OCI-LY1 (cell line): Measurements from ENCODE around the gene SASS6.

Experiments
- H2AFZ ChIP-seq: fragments of 200-600 bp; sonication (generic), shearing (Covaris generic); 2 replicates; pipeline ENCODE4 v1.6.0; 2014; ENCODE audit warnings: antibody characterized with exemption, mild to moderate bottlenecking, low read length
- H3F3A ChIP-seq: fragments of 200-600 bp; sonication (generic), shearing (Covaris generic); 2 replicates; pipeline ENCODE4 v1.6.0; 2014; ENCODE audit warnings: mild to moderate bottlenecking, antibody characterized with exemption, low read length, moderate library complexity; ENCODE audit not compliant: insufficient read depth
- H3K27ac ChIP-seq: fragments of 200-600 bp; sonication (generic); 2 replicates; pipeline ENCODE4 v1.5.1; 2014; ENCODE audit warnings: low read length, mixed run types, mild to moderate bottlenecking, low read depth; ENCODE audit not compliant: poor library complexity, severe bottlenecking
- H3K27me3 ChIP-seq: fragments of 200-600 bp; sonication (generic); 2 replicates; pipeline ENCODE4 v1.6.0; 2014; ENCODE audit warnings: antibody characterized with exemption, mild to moderate bottlenecking, low read length, moderate library complexity; ENCODE audit not compliant: insufficient read depth
- H3K36me3 ChIP-seq: fragments of 200-600 bp; sonication (generic); 2 replicates; pipeline ENCODE4 v1.6.1; 2014; ENCODE audit warnings: mild to moderate bottlenecking, antibody characterized with exemption, low read length, moderate library complexity, mixed read lengths; ENCODE audit not compliant: insufficient read depth
- H3K4me1 ChIP-seq: fragments of 200-600 bp; sonication (generic); 2 replicates; pipeline ENCODE4 v1.5.1; 2014; ENCODE audit warnings: mild to moderate bottlenecking, low read length, moderate library complexity; ENCODE audit not compliant: insufficient read depth, severe bottlenecking
- H3K4me2 ChIP-seq: fragments of 200-600 bp; sonication (generic), shearing (Covaris generic); 2 replicates; pipeline ENCODE4 v1.6.1; 2014; ENCODE audit warnings: low read length
- H3K4me3 ChIP-seq: fragments of 200-600 bp; sonication (generic); 2 replicates; pipeline ENCODE4 v1.5.1; 2014; ENCODE audit warnings: low read length, low read depth, mild to moderate bottlenecking, mixed read lengths; ENCODE audit not compliant: poor library complexity, severe bottlenecking
- H3K79me2 ChIP-seq: fragments of 200-600 bp; shearing (Covaris generic); 2 replicates; pipeline ENCODE4 v1.6.1; 2016; ENCODE audit warnings: mixed run types, low read length, mixed read lengths; ENCODE audit not compliant: insufficient read depth
- H3K9ac ChIP-seq: fragments of 200-600 bp; sonication (generic), shearing (Covaris generic); 2 replicates; pipeline ENCODE4 v1.6.1; 2014; ENCODE audit warnings: mild to moderate bottlenecking, low read length, mixed read lengths
- H3K9me2 ChIP-seq: fragments of 200-600 bp; sonication (generic), shearing (Covaris generic); 2 replicates; pipeline ENCODE4 v1.6.1; 2014; ENCODE audit warnings: low read depth, mild to moderate bottlenecking, low read length, mixed read lengths
- H3K9me3 ChIP-seq: fragments of 200-600 bp; shearing (Covaris generic); 2 replicates; pipeline ENCODE4 v1.6.1; 2014; ENCODE audit warnings: low read length, mixed read lengths
- H4K20me1 ChIP-seq: fragments of 200-600 bp; sonication (generic), shearing (Covaris generic); 2 replicates; pipeline ENCODE4 v1.6.0; 2016; ENCODE audit warnings: mild to moderate bottlenecking, low read length; ENCODE audit not compliant: insufficient read depth
- CTCF ChIP-seq: fragments of 200-600 bp; sonication (generic), shearing (Covaris generic); IDR thresholded peaks from 2 replicates; pipeline ENCODE4 v1.5.1; 2017; ENCODE audit warnings: mild to moderate bottlenecking, antibody characterized with exemption, low read length, moderate library complexity, mixed read lengths
- EZH2 ChIP-seq: fragments of 200-600 bp; sonication (generic), shearing (Covaris generic); IDR thresholded peaks from 2 replicates; pipeline ENCODE4 v1.8.0; 2017; ENCODE audit warnings: borderline replicate concordance, mixed run types, mild to moderate bottlenecking, antibody characterized with exemption, low read length, moderate library complexity, mixed read lengths

SASS6 gene

GRCh38 chr1:100142343-100142742, 9.6 kb upstream of the SASS6 start:
- no peak overlapping the region for H2AFZ ChIP-seq
- no peaks in the 10 kb centered on the region for H3K4me1 ChIP-seq
- no peaks in the 10 kb centered on the region for H3K9me2 ChIP-seq
- no peak overlapping the region for H3K9ac ChIP-seq
- H3K27ac ChIP-seq, result no peak overlapping the region
- H3K9me3 ChIP-seq, result no peaks in the 10 kb centered on the region
- H4K20me1 ChIP-seq, result no peaks in the 10 kb centered on the region
- no peak overlapping the region for H3K4me2 ChIP-seq
- TF ChIP-seq CTCF, result no peak
- TF ChIP-seq EZH2, result no peak
- H3K79me2 ChIP-seq, result no peaks in the 10 kb centered on the region
- no peaks in the 10 kb centered on the region for H3K27me3 ChIP-seq
- peaks cover 94% of the 10 kb centered on the region for H3K36me3 ChIP-seq
- H3F3A ChIP-seq, result no peaks in the 10 kb centered on the region
- no peak overlapping the region for H3K4me3 ChIP-seq

DNA sequence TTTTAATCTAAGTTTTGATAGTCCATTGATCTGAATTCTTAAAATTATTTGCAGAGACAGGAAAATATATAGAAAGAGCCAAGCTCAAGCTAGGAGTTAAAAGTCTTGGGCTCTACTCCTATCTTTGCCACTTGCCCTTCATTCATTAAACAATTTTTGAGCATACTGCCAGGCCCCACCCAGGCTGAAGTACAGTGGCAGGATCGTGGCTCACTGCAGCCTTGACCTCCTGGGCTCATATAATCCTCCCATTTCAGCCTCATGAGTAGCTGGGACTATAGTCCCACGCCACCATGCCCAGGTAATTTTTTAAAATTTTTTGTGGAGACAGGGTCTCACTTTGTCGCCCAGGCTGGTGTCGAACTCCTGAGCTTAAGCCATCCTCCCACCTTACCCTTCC, 8.5 kb upstream of the SASS6 start:
- no peaks in the 10 kb centered on the region for H3K9me2 ChIP-seq
- no peak overlapping the region for H3K27ac ChIP-seq
- H3F3A ChIP-seq, result no peaks in the 10 kb centered on the region
- no peaks in the 10 kb centered on the region for H3K9me3 ChIP-seq
- H3K4me2 ChIP-seq, result no peak overlapping the region
- peaks cover 93% of the 10 kb centered on the region for H3K36me3 ChIP-seq
- H3K79me2 ChIP-seq, result no peaks in the 10 kb centered on the region
- no peaks in the 10 kb centered on the region for H4K20me1 ChIP-seq
- H2AFZ ChIP-seq, result no peak overlapping the region
- H3K9ac ChIP-seq, result no peak overlapping the region
- H3K4me3 ChIP-seq, result no peak overlapping the region
- TF ChIP-seq EZH2 (no peak), CTCF (no peak)
- no peaks in the 10 kb centered on the region for H3K27me3 ChIP-seq
- H3K4me1 ChIP-seq, result no peaks in the 10 kb centered on the region

GRCh38 chr1:100137602-100138001, 4.9 kb upstream of the SASS6 start:
- no peaks in the 10 kb centered on the region for H4K20me1 ChIP-seq
- H3K4me3 ChIP-seq, result no peak overlapping the region
- peaks cover 25% of the 10 kb centered on the region for H3K79me2 ChIP-seq
- no peaks in the 10 kb centered on the region for H3F3A ChIP-seq
- no peak overlapping the region for H3K4me2 ChIP-seq
- no peak overlapping the region for H3K9ac ChIP-seq
- H3K27me3 ChIP-seq, result no peaks in the 10 kb centered on the region
- no peak overlapping the region for H3K27ac ChIP-seq
- TF ChIP-seq EZH2 (no peak), CTCF (no peak)
- peaks cover 16% of the 10 kb centered on the region for H3K4me1 ChIP-seq
- H3K9me2 ChIP-seq, result no peaks in the 10 kb centered on the region
- no peaks in the 10 kb centered on the region for H3K9me3 ChIP-seq
- no peak overlapping the region for H2AFZ ChIP-seq
- H3K36me3 ChIP-seq, result peaks cover 63% of the 10 kb centered on the region
